Measurements from ENCODE around the gene SHISA4.

GRCh38 chr1:201840055-201840454, 48.6 kb upstream of the SHISA4 start:
- TF ChIP-seq POLR2A (IDR thresholded peaks at IDR 0.05; ENCODE audit: low read length) (no peak), GATA1 (IDR thresholded peaks at IDR 0.05; ENCODE audit: low read depth, low read length) (no peak)
